Inflammatory macrophage treated with lipopolysaccharide for 1 hour (primary cell): ENCODE results near the gene ST8SIA6.
"Not testable (repeated sequence)": the region's sequence is repeated elsewhere in the genome, so short reads cannot be mapped to it uniquely, and the experiment has no call there.

Experiments
- DNase-seq, 2 donors: peaks; one replicate each; pipeline ENCODE4 v3.0.0-alpha.2; 2020 to 2022

ST8SIA6 gene

DNA sequence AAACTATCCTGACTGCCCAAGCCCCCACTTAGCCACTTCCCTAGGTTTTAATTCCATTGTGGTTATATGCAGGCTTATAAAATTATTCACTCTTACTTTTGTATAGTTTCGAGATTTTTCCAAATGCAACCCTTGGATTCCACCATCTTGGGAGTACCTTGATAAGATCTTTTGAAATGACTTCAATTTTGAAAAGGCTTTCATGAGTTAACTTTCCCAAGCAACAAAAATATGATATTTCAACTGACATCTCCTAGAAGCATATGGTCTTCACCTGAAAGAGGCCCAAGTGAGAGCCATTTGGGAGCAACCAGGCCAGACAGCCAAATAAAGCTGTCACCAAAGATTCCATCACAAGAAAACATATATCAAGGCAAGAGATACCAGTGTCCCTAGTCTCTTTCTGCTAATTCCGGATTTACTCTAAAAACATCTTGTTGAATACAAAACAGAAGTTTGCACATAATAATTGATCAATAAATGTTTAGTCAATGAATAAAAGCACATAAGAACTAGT, 1.7 kb upstream of the ST8SIA6 start:
- no peak for DNase-seq

DNA sequence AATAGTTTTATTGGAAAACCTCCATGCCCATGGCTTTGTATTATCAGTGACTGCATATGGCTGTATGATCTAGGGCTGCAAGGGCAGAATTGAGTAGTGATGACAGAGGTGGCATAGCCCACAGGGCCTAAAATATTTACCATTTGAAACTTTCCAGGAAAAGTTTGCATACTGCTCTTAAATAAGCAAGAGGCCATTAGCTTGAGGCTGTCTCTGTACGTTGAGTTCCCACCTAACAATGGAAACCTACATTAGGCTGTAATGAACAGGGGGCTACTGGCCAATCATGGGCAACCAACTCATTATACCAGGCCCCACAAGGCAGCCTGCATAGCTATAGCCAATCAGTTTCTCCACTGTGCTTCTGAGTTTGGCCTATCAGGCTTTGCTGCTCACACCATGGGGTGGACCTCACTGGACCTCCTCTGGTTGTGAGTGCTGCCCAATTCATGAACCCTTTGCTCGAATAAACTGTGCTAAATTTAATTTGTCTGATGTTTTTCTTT, 673 bp upstream of the ST8SIA6 start:
- DNase-seq = no peak

- peak in 1 of 2 donors; percentile 14 for DNase-seq
Measured at GRCh38 chr10:17453373-17454091, 863 bp downstream of the ST8SIA6 start.

GRCh38 chr10:17453035-17453372, 1.4 kb downstream of the ST8SIA6 start:
- no peak for DNase-seq

DNA sequence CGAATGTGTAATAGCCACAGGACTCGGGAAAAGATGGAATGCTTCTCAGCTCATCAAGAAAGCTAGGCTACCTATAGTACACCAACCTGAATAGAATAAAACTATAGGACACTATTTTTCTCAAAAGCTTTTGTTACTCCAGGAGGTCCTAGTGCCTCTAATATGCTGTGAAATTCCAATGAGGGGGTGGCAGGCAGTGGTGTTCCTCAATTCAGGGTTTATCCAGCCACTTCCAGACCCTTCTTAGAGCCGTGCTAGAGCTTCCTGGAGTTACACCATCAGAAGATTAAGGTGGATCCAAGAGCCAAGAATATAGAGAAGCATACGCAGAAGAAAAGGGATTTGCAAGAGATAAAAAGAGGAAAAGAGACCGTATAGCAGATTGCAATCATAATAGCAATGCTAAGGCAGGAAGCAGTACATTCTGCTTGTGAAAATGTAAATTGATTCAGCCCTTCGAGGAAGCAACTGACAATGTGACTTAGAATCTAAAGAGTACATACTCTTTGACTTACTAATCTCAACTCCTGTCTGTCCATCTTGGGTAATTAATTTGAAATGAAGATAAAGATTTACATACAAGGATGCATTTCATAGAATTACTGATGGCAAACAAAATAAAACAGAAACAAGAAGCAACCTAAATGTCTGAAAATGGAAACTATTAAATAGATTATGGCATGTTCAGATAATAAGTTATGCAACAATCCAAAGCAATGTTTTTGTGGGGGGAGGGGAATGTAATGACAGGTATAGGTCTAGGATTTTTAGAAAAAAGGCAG, 2.1 kb downstream of the ST8SIA6 start:
- DNase-seq = peak in 1 of 2 donors; percentile 29

DNA sequence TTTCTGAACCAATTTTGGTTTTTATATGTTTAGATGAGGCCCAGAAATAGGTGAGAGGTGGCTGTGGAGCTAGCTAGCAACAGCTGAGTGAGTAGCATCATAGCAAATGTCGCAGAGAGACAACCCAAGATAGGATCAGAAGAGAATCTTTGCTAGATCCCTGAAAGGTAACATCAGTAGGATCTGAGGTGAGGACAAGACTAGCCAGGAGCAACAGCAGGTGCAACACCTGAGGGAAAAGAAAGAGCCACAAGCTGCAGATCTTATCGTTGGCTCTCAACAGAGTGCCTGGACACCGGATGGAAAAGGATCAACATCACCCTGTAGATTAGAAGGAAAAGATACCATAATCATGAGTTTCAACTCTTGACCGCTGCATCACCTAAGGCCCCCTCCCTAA, 4.4 kb downstream of the ST8SIA6 start:
- no peak for DNase-seq

DNA sequence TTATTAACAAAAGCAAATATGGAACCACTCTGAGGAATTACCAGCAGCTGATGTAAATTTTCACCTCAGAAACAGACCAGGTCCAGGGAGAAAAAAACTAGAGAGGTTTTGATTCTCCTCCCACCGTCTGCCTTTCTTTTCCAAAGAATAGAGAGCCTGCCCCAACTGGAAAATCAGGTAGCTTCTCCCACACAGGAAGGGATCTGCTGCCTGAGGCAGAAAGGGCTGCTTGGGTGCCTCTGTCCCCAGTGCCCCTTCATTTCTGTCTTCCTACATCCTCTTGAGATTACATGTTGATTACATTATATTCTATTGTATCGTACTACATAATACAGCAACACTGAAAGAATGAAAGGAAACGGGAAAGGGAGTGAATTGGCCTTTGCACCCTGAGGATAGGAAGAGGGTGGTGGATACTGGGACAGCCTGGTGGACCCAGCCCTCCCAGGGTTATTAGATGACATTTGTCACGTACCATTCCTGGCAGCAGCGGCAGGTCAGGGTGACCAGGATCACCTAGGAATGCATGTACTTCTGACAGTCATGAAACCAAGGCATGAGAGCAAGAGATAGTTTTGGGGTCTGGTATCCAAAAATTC, 8.9 kb downstream of the ST8SIA6 start:
- no peak for DNase-seq

GRCh38 chr10:17444388-17444714, 10.0 kb downstream of the ST8SIA6 start:
- no peak for DNase-seq

DNA sequence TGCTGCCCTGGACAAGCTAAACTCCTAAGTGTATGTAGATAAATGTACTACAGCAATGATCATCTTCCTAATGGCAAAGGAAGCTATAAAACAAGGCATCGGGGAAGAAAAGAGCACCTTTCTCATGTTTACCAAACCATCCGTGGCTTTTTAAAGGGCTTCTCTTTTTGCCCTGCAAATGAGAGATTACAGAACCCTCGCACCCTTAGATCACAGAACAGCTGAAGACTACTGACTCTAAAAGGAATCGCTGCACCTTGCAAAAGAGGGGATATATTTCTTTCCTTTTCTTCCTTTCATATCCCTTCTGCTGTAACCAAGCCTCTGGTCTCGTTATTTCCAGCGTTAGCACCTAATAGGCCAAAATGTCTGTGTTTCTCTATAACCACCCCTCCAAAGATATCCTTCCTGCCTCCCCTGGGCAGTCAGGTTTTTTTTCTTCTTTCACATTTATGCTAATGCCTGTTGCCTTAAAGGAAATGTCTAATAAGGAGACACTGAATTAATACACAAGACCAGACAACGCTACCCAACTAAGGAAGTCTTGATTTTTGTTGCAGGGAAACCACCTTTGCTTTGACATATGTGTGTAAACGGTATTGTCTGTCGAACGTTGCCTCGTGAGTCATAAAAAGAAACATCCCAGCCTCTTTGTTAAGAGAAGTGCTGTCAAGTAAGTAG, 10.5 kb downstream of the ST8SIA6 start:
- DNase-seq = peak in 1 of 2 donors; percentile 36

DNA sequence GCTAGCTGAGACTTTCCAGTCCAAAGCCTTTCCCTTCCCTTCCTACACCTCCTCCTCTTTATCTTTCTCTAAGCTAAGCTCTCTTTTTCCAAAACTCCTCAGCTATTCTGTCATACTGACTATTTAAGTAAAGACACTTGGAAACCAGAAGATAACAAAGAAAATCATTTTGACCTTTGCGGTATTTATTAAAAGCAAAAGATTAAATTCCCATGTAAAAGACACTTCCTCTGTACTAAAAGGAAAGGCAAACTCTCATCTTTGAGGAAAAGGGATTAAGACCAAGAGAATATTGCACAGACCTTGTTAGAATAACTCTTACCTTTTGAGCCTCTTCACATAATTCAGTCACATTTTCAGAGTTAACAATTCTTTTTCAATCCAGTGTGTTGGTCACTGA, 15.8 kb downstream of the ST8SIA6 start:
- DNase-seq = no peak

DNA sequence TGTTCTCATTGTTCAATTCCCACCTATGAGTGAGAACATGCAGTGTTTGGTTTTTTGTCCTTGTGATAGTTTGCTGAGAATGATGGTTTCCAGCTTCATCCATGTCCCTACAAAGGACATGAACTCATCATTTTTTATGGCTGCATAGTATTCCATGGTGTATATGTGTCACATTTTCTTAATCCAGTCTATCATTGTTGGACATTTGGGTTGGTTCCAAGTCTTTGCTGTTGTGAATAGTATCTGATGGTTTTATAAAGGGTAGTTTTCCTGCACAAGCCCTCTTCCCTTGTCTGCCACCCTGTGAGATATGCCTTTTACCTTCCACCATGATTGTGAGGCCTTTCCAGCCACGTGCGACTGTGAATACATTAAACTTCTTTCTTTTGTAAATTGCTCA, 17.8 kb downstream of the ST8SIA6 start:
- not testable (repeated sequence) for DNase-seq

DNA sequence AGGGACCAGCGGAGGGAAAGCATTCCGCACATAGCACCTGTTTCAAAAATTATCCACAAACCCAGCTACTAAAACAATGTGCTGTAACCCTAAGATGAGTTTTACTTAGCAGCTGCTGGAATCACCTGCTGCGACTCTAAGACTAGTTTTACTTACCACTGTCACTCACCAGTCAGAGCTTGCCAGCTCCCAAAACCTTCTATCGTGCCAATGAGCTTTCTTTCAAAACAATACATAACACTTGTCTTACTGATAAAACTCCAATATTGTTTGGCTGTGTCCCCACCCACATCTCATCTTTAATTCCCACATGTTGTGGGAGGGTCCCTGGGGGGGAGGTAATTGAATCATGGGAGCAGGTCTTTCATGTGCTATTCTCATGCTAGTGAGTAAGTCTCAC, 18.4 kb downstream of the ST8SIA6 start:
- DNase-seq = no peak

- DNase-seq = no peak
Measured at GRCh38 chr10:17435187-17435586, 19.2 kb downstream of the ST8SIA6 start.

- no peak for DNase-seq
Measured at GRCh38 chr10:17432723-17433122, 21.7 kb downstream of the ST8SIA6 start.

GRCh38 chr10:17431871-17432311, 22.5 kb downstream of the ST8SIA6 start:
- peak in 1 of 2 donors; percentile 11 for DNase-seq

DNA sequence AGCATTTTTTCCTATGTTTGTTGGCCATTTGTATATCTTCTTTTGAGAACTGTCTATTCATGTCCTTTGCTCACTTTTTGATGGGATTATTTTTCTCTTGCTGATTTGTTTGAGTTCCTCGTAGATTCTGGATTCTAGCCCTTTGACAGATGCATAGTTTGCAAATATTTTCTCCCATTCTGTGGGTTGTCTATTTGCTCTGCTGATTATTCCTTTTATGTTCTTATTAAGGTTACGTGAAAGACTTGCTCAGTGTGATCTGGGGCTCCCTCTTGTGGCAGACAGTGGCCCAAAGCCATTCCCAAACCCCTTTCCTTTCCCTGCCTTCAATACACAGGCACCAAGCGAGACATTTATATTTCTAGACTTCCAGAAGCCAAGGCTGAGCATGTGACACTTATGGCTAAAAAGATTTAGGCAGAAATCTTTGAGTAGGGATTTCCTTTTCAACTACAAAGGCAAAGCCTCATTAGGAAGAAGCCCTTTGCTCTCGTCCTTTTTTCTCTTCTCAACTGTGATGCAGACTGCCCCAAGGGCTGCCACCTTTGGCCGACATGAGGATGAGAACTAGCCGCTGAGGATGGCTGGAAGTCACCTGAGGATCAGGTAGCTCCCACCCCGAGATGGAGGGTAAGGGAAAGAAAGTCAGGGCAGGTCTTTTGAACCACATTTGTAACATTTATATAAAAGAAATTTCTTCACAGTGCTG, 23.6 kb downstream of the ST8SIA6 start:
- peak; percentile 24 to 70 for DNase-seq

DNA sequence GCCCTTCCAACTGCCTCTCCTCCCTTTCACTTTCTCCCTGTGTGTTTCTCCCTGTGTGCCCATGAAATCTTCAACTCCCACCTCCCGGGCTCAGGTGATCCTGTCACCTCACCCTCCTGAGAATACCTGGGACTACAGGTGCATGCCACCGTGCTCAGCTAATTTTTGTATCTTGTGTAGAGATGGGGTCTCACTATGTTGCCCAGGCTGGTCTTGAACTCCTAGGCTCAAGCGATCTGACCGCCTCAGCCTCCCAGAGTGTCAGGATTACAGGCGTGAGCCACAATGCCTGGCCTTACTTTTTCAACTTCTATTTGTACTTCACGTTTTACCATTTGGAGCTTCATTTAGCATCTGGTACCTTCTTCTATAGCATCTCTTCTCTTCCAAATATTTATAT, 24.9 kb downstream of the ST8SIA6 start:
- DNase-seq = no peak

- no peak for DNase-seq
Measured at GRCh38 chr10:17428351-17429097, 25.9 kb downstream of the ST8SIA6 start.

GRCh38 chr10:17427666-17428350, 26.6 kb downstream of the ST8SIA6 start:
- no peak for DNase-seq

GRCh38 chr10:17427201-17427600, 27.2 kb downstream of the ST8SIA6 start:
- DNase-seq = no peak

DNA sequence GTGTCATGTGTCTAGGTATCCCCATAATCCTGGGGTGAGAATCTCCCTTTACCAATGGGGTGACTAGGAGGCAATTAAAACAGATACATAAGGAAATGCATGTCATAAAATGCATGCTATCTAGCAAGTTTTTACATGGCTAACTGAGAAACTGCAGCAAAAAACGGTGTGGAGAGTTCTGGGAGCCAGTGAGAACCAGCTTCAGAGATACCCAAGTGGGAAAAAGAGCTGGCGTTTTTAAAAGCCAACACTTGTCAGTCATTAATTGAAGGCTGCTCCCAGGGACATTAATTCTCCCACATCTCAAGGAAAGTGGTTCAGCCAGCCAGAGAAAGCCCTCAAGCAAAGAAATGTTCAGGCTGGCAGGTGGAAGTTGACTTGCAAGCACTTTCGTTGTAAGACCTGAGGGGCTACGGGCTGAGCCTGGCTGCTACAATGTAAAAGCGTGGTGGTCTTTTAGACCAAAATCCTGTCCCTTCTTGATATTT, 28.1 kb downstream of the ST8SIA6 start:
- DNase-seq = no peak
